HG03342 (cell line): ENCODE data around the gene FAM110A.
"Not testable (repeated sequence)": the region's sequence is repeated elsewhere in the genome, so short reads cannot be mapped to it uniquely, and the experiment has no call there.

Experiments
- ATAC-seq: cut with Tn5 transposase; IDR thresholded peaks from one replicate; pipeline ENCODE4 v1.9.1; 2021; ENCODE audit warnings: mild to moderate bottlenecking, moderate library complexity; ENCODE audit not compliant: unreplicated experiment

The FAM110A gene

DNA sequence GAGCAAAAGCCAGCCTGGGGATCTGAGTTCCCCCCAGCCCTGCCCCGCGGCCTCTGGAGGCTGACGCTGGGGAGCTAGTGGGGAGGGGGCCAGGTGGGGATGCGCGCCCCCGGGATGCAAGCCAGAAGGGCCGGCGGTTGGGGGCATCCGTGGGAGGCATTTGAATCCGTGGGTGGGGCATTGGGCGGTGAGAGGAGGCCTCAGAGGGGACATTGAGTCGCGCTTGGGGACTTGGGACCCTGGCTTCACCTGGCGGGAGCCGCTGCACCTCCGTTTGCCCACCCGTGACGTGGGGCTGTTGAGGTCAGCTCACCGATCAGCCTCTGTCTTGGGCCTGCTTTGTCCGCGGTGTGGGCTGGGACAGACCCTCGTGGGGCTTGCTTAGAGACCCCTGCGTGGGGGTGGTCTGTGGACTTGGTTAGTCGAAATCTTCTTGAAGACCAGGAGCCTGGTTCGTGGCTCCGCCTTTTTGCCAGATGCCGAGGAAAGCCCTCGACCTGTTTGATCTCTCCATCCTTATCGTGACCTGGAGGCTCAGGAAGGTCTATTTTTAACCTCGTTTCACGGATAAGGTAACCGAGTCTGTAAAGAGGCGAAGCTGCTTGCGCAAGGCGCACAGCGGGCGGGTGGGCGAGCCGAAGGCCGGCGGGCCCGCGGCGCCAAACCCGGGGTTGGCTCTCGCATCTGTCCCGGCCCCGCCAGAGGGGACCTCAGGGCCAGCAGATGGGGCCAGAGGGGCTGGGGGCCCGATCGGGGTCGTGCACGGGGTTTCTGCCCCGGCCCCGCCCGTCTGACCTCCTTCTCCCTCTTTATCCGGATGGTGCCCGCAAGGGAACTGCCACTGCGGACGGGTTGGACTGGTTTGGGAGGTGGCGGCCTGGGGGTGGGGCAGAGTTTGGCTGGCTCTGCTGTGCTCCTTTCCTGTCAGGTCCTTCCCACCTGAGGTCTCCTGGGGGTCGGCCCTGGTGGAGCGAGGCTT, 8.3 kb downstream of the FAM110A start:
- ATAC-seq, result no peak

DNA sequence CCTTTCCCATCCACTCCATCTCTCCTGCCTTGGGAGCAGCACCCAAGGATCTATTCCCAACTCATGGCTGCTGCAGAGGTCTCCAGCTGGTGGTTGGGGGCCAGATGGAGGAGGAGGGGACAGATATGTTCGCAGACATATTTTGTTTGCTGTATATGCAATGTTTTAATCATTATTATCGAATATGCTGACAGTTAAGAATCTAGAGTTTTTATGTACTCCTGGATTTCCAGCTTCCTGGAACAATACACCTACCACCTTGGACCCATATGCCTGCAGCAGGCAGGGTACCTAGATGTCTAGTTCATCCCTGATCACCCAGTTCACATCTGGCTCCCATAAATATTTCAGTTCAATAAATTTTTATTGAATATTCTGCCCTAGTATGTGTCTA, 9.0 kb downstream of the FAM110A start:
- no peak for ATAC-seq

DNA sequence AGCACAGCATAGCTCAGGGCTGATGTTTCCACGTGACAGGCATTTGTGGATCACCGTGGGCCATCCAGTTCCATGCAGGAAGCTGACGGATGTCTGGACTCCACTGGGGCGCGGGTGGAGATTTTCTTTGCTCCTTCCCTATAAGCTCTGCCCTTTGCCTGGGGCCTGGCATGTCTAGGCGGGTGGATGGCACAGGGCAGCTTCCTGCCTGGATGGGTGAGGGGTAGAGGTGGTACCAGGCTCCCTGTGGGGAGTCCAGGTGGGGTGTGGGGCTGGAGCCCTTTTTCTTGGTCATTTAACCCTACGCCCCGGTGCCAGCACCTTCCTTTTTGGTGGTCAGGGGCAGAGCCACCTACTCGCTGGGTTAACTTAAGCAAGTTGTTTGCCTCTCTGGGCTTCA, 10.4 kb downstream of the FAM110A start:
- ATAC-seq, result no peak

DNA sequence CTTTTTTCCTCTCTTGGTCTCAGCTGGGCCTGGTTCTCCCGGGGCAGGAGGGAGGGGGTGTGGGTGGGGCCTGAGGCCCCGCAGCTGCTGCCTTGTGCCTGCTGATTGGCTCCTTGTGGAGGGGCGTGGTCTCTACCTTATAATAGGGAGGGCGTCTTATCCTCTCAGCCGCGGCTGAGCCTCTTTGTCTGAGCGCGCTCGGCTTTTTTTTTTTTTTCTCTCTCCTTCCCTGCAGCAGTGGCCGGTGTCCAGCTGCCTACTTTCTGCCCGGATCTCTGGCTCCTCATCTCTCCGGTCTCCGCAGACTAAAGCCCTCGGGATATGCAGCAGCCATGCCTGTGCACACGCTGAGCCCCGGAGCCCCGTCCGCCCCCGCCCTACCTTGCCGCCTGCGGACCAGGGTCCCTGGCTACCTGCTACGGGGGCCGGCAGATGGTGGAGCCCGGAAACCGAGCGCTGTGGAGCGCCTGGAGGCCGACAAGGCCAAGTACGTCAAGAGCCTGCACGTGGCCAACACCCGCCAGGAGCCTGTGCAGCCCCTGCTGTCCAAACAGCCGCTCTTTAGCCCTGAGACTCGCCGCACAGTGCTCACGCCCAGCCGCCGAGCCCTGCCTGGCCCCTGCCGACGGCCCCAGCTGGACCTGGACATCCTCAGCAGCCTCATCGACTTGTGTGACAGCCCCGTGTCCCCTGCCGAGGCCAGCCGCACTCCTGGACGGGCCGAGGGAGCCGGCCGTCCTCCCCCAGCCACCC, 11.1 kb downstream of the FAM110A start:
- ATAC-seq, result peak; percentile 94

DNA sequence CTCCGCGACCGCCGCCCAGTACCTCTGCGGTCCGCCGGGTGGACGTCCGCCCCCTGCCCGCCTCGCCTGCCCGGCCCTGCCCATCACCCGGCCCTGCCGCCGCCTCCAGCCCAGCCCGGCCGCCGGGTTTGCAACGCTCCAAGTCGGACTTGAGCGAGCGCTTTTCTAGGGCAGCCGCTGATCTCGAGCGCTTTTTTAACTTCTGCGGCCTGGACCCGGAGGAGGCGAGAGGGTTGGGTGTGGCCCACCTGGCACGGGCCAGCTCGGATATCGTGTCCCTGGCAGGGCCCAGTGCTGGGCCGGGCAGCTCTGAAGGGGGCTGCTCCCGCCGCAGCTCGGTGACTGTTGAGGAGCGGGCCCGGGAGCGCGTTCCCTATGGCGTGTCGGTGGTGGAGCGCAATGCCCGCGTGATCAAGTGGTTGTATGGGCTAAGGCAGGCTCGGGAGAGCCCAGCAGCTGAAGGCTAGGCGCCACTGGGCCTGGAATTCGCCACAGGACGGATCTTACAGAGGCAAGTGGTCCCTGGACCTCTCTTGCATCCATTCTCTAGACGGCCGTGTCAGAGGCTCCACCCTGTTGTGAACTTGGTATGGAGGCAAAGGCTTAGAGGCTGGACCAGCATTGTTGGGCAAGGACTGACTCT, 11.8 kb downstream of the FAM110A start:
- ATAC-seq, result no peak

DNA sequence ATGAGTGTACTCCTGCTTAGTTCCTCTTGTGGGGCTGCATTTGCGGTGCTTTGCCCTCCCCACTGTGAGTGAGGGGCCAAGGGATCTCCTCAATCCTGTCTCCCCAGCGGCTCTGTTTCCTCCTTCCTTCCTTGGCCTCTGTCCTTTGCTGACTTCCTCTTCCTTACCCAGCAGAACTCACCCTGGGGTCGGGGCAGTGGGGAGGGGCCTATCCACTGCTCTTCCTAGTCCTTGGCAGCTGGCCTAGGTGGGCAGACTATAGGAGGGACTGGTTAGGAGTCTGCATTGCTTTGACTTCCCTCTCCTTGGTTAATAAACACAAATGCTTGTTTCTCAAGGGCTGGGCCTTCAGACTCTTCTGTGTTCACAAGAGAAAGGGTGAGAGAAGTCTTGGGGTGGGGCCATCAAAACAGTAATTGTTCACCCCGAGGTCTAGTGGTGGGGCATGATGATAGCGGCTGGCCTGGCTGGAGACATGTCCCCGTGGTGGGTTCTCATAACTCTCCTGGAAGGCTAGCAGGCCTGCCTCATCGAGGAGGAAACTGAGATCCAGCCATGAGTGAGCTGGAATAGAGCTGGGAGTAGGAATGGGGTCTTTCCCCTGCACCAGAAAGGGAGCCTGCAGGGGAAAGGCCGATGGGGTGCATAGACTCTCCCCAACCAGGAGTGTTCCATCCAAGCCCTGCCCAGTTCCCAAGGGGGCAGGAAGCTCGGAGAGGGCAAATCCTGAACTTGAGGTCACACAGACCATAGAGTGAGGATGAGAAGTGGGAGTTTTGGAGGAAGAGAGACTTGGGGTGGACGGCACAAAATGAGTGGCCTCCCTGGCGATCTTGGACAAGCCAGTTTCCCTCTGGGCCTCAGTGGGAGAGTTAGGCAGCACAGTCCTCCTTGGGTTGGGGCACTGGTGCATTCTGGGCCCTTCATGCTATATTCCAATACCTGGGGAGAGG, 12.7 kb downstream of the FAM110A start:
- no peak for ATAC-seq

DNA sequence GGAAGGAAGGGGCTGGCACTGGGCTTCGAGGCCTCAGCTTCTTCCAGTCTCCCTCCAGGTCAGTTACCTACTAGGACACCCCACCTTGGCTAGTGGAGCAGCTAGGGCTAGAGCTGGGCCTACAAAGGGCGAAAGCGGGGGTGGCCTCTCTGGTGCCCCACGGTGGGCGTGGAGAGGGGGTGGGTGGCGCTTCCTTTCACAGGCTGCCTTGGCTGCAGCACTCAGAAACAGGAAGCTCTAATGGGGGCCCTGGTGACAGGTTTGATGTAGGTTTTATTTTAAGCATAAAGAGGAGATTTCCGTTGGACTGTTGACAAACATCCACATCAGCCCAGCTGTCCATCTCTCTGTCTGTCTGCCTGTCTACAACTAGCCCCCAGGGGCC, 13.4 kb downstream of the FAM110A start:
- ATAC-seq, result peak; percentile 37

DNA sequence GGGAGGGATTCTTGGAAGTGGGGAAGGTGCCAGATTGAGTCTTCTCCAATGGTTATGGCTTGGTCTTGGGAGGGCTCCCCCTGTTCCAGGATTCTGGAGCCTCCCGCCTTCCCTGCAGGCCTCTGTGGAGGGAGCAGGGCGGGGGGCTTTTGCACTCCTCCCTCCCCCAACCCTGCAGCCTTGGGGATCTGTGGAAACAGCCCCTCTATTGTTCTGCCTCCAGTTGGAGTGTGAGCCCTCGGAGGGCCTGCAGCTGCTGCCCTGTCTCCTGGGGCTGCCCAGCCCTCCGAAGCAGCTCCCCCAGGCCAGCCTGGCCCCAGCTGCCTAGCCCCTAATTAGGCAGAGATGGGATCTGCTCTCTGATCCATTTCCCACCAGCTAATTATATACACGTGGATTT, 14.7 kb downstream of the FAM110A start:
- ATAC-seq, result no peak

DNA sequence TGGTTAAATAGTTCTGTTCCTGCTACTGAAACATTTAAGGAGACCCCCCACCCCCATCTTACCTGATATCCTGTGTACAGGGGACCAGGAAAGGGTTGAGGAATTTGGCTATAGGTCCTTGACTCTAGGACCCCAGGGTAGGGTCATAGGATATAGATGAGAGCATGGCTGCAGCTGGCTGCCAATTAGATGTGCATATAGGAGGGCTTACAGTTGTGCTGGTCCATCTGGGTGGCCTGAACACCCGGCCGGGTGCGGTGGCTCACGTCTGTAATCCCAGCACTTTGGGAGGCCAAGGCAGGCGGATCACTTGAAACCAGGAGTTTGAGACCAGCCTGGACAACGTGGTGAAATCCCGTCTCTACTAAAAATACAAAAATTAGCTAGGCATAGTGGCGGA, 15.2 kb downstream of the FAM110A start:
- not testable (repeated sequence) for ATAC-seq

DNA sequence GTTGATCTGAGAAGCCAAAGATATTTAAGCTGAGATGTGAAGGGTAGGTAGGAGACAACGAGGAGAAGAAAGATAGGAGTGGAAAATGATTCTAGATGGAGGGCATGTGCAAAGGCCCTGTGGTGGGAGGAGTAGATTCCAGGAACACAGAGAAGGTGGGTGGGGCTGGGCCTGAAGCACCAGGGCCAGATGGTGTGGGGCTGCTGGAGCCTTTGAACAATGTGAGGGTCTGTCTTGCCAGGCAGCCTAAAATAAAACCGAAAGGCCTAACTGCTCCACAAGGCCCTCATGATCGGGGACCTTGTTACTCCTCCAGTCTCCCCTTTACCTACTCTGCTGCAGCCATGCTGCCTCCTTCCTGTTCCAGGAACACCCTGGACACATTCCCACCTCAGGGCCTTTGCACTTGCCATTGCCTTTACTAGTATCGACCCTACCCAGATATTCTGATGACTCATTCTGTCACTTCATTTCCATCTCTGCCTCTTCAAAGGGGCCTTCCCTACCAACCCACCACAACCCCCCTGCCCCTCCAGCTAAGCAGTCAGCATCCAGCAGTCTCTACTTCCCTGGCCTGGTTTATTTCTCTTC, 20.0 kb downstream of the FAM110A start:
- no peak for ATAC-seq

DNA sequence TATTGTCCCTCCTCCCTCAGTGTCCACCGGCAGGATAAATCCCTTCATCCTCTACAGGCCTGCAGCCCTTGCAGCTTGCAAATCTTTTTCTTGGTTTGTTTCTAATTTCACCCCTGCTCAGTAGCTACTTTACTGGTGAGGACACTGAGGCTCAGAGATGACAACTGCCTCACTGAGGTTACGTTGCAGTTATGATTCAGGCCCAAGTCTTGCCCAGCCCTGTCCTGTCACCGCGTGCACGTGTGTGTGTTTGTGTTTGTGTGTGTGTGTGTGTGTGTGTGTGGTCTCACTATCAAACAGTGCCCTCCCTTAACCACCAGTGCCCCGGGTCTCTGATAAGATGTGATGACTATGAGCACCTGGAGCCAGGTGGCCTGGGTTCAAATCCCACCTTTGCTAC, 21.1 kb downstream of the FAM110A start:
- ATAC-seq, result no peak

DNA sequence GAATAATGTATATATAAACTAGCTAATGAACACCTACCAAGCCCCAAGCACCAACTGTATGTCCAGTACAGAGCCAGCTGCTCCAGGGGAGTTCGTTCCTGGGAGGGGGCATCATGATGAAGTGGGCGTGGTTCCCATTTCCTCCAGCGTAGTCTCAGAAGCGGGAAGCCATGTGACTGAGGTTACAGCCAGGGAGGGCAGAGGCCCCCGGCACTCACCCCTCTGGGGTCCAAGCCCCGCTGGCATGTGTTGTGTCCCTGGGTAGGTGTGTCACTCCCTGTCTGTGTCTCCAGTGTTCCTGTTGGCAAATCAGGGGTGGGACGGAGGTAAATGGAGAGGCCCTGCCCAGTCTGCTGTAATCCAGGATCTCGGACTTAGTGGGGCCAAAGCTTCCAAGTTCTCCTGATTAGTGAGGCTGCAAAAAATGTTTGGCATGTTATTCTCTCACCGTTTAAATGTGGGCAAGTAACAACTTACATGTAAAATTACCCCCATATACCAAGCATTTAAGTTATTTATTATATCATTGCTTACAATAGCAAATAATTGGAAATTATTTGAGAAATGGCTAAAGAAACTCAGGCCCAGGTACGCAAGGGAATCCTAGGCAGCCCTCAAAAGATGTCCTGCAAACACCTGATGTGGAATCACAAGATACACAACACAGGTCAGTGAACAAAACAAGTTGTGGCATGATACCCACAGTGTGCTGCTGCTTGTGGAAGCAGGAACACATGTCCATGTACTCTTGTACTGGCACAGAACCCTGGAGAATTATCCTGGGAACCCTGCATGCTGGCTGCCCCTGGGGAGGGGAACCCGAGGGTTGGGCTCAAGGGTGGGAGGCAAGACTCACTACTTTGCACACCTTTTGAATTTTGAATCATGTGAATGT, 22.2 kb downstream of the FAM110A start:
- no peak for ATAC-seq

DNA sequence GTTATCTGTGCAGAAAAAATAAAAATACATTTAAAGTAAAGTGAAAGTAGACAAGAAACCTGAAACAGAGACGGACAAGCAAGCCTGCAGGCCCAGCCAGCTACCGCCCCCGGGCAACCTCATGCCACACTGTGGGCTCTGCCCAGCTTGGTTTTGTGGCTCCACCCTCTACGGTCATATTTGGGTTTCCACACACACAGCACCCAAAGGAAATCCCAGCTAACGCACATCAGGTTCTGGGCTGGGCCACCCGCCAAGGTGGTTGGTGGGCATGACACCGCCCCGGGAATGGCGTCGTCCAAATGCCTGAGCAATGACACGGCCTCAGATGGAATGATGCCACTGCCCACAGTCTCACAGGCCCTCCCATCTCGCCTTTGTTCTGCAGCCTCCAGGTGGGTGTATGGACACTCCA, 22.9 kb downstream of the FAM110A start:
- ATAC-seq, result no peak

DNA sequence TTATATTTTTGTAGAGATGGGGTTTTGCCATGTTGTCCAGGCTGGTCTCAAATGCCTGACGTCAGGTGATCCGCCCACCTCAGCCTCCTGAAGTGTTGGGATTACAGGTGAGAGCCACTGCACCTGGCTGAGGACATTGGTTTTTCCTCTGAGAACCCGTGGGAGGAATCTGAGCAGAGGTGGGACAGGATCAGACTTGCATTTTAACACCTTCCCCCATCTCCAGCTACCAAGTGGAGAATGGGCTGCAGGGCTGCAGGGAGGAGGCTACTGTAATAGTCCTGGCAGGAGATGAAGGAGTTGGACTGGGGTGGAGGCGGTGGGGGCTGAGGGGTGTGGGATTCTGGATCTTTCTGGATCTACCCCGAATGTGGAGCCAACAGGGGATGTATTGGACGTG, 24.5 kb downstream of the FAM110A start:
- ATAC-seq, result no peak

DNA sequence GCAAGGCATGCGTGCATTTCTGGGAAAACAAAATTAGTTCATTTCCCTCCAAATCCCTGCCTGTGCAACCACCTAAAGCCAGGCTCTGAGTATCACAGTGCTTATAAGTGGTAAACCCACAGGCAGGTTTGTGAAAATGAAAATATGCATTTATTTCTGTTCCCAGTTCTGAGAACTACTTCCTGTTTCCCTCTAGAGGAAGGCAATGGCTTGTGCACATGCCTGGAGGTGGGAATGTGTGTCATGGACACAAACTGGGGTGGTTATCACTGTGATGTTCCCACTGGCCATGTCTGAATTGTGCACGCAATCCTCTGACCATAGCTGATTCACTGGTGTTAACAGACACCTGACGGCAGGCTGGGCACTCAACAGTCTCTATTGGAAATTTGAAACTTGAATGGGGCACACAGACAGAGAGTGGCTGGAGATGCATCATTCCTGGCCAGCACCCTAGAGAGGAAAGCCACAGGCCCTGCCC, 26.3 kb downstream of the FAM110A start:
- no peak for ATAC-seq

DNA sequence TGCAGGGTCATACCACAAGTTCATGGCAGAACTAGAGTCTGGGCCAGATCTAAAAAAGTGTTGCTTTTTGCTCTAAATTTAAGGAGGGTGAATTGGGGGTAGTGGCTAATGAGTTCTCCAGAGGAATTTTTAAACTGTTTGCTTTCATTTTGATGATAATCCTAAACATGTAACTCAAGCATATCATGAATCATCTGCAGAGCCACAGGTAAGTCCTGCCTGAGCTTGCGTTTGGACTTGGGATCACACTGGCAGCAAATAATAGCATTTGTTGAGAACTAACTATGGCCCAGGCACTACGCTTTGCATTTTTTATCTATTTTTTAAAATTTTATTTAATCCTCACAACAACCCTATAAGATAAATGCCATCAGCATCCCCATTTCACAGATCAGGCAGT, 27.4 kb downstream of the FAM110A start:
- no peak for ATAC-seq

DNA sequence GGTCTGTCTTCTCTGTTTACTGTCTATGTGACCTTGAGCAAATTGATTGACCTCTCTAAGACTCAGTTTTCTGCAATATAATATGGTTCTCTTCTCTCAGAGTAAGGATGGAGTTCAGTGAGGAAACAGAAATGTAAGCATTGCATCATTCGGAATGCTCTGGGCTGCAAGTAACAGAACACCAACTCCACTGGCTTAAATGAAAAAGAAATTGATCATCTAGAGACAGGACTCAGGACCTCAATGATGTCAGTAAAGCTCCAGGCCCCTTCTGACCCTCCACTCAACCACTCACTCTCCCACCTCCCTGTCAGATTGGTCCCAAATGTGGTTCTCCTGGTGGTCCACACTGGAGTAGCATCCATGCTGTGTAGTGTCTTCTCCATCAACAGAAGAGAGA, 31.9 kb downstream of the FAM110A start:
- ATAC-seq, result no peak

DNA sequence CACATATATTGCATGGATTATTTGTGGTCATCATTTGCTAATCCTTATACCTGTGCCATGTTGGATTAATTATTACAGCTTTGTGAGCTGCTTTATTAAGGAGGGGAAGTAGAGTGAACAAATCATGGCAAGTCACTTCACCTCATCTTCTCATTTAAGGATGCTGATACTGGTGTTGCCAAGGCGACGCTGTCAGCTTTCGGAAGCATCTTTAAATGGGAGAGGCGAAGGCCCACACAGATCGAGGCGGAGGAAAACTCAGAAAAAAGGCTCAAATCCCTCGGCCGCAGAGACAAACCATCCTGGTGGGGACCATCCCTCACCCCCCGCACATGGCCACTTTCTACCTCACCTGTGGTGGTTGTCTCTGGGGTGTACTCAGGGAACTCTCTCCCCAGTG, 34.8 kb downstream of the FAM110A start:
- no peak for ATAC-seq

DNA sequence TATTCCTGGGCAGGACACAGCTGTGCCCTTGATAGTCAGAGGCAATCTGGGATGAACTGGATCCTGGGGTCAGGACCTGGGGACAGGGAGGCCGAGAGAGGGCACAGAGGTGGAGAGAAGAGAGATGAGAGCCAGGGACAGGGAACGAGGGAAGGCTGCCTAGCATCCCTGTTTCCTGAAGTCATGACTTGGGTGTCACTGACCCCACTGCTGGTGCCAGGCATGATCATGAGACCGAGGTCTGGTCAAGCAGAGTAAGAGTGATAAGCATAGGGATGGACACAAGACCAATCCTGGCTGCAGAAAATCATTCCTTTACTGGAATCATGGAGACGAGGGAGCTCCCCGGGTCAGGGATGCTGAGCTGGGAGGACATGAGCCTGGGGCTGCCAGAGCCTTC, 36.1 kb downstream of the FAM110A start:
- ATAC-seq, result no peak
